ENCODE data around the gene SLC51A. TPM values are rescaled to one million over a fixed set of nuclear protein-coding genes. Genes with fewer than 3 reads are reported as not detected.
"Not testable (repeated sequence)": the region's sequence is repeated elsewhere in the genome, so short reads cannot be mapped to it uniquely, and the experiment has no call there.

The SLC51A gene
- not detected for total RNA-seq

- H3K4me1 Mint-ChIP-seq = peaks cover 14% of the 10 kb centered on the region
- DNase-seq (no peak), ATAC-seq (ENCODE audit: low read depth) (no peak)
- H3K9me3 Mint-ChIP-seq = no peaks in the 10 kb centered on the region
- POLR2A ChIA-PET = no interaction called here
- peak within 1 kb of the TSS; percentile 34 for H3K27ac Mint-ChIP-seq
- no peaks in the 10 kb centered on the region for H3K36me3 Mint-ChIP-seq
- H3K4me3 Mint-ChIP-seq = peak within 1 kb of the TSS; percentile 28
- H3K27me3 Mint-ChIP-seq = no peaks in the 10 kb centered on the region
Measured at GRCh38 chr3:196216089-196216564, at the start of gene SLC51A. Gene SLC51A (plus strand): TSS chr3:196216534. CDS start chr3:196216713, 179 bp downstream.

- H3K36me3 Mint-ChIP-seq = no peaks in the 10 kb centered on the region
- POLR2A ChIA-PET = no interaction called here
- DNase-seq (no peak), ATAC-seq (ENCODE audit: low read depth) (no peak)
- peaks cover 7% of the 10 kb centered on the region for H3K4me1 Mint-ChIP-seq
- no peak overlapping the region for H3K27ac Mint-ChIP-seq
- H3K27me3 Mint-ChIP-seq = no peaks in the 10 kb centered on the region
- no peak overlapping the region for H3K4me3 Mint-ChIP-seq
- no peaks in the 10 kb centered on the region for H3K9me3 Mint-ChIP-seq
Measured at GRCh38 chr3:196166741-196167140, 49.6 kb upstream of the SLC51A start.

- DNase-seq (no peak), ATAC-seq (ENCODE audit: low read depth) (no peak)
- Mint-ChIP-seq H3K27ac (no peak overlapping the region), H3K36me3 (no peaks in the 10 kb centered on the region), H3K9me3 (no peaks in the 10 kb centered on the region), H3K4me3 (no peak overlapping the region), H3K4me1 (peaks cover 2% of the 10 kb centered on the region), H3K27me3 (no peaks in the 10 kb centered on the region)
- POLR2A ChIA-PET = no interaction called here
Measured at GRCh38 chr3:196168808-196169391, 47.4 kb upstream of the SLC51A start.

GRCh38 chr3:196169836-196170240, 46.5 kb upstream of the SLC51A start:
- ATAC-seq (ENCODE audit: low read depth) = no peak
- peaks cover 2% of the 10 kb centered on the region for H3K4me1 Mint-ChIP-seq

GRCh38 chr3:196170296-196170695, 46.0 kb upstream of the SLC51A start:
- not testable (repeated sequence) for H3K27ac Mint-ChIP-seq; DNase-seq; H3K9me3 Mint-ChIP-seq; H3K4me3 Mint-ChIP-seq; H3K36me3 Mint-ChIP-seq; H3K27me3 Mint-ChIP-seq; H3K4me1 Mint-ChIP-seq; ATAC-seq (ENCODE audit: low read depth)
- POLR2A ChIA-PET = interaction anchor here (0.7 kb wide), 1 partner anchor 89 kb away, joined by 6 read pairs; no protein-coding TSS in a partner anchor

More at GRCh38 chr3:196169836-196170240, 46.5 kb upstream of the SLC51A start:
- no peak overlapping the region for H3K4me3 Mint-ChIP-seq
- H3K27ac Mint-ChIP-seq = no peak overlapping the region
- DNase-seq = no peak
- POLR2A ChIA-PET = no interaction called here
- no peaks in the 10 kb centered on the region for H3K27me3 Mint-ChIP-seq
- H3K9me3 Mint-ChIP-seq = no peaks in the 10 kb centered on the region
- no peaks in the 10 kb centered on the region for H3K36me3 Mint-ChIP-seq

GRCh38 chr3:196174652-196175051, 41.7 kb upstream of the SLC51A start:
- ATAC-seq (ENCODE audit: low read depth) (no peak), DNase-seq (no peak)
- no peak overlapping the region for H3K4me3 Mint-ChIP-seq
- peaks cover 12% of the 10 kb centered on the region for H3K4me1 Mint-ChIP-seq
- POLR2A ChIA-PET = no interaction called here
- peaks cover 2% of the 10 kb centered on the region for H3K9me3 Mint-ChIP-seq
- H3K36me3 Mint-ChIP-seq = no peaks in the 10 kb centered on the region
- no peak overlapping the region for H3K27ac Mint-ChIP-seq
- no peaks in the 10 kb centered on the region for H3K27me3 Mint-ChIP-seq

- H3K4me3 Mint-ChIP-seq = no peak overlapping the region
- POLR2A ChIA-PET = no interaction called here
- H3K4me1 Mint-ChIP-seq = peaks cover 17% of the 10 kb centered on the region
- no peaks in the 10 kb centered on the region for H3K27me3 Mint-ChIP-seq
- DNase-seq = no peak
- ATAC-seq (ENCODE audit: low read depth) = no peak
- peaks cover 2% of the 10 kb centered on the region for H3K9me3 Mint-ChIP-seq
- no peaks in the 10 kb centered on the region for H3K36me3 Mint-ChIP-seq
- H3K27ac Mint-ChIP-seq = no peak overlapping the region
Measured at GRCh38 chr3:196175116-196175625, 41.2 kb upstream of the SLC51A start.

- peaks cover 2% of the 10 kb centered on the region for H3K9me3 Mint-ChIP-seq
- no peaks in the 10 kb centered on the region for H3K36me3 Mint-ChIP-seq
- H3K27me3 Mint-ChIP-seq = no peaks in the 10 kb centered on the region
- H3K4me1 Mint-ChIP-seq = peaks cover 19% of the 10 kb centered on the region
- H3K27ac Mint-ChIP-seq = no peak overlapping the region
- no peak overlapping the region for H3K4me3 Mint-ChIP-seq
- ATAC-seq (ENCODE audit: low read depth) (no peak), DNase-seq (no peak)
- POLR2A ChIA-PET = no interaction called here
Measured at GRCh38 chr3:196175722-196176121, 40.6 kb upstream of the SLC51A start.

- Mint-ChIP-seq H3K4me3 (no peak overlapping the region), H3K4me1 (peaks cover 37% of the 10 kb centered on the region), H3K36me3 (no peaks in the 10 kb centered on the region), H3K27ac (peak overlapping the region; percentile 76), H3K9me3 (peaks cover 2% of the 10 kb centered on the region), H3K27me3 (no peaks in the 10 kb centered on the region)
- no peak for DNase-seq
- POLR2A ChIA-PET = no interaction called here
- no peak for ATAC-seq (ENCODE audit: low read depth)
Measured at GRCh38 chr3:196177567-196177966, 38.8 kb upstream of the SLC51A start.

GRCh38 chr3:196177967-196178366, 38.4 kb upstream of the SLC51A start:
- H3K27ac Mint-ChIP-seq = peak overlapping the region; percentile 76

GRCh38 chr3:196178993-196179379, 37.3 kb upstream of the SLC51A start:
- Mint-ChIP-seq H3K4me1 (peaks cover 50% of the 10 kb centered on the region), H3K27ac (peak overlapping the region; percentile 98), H3K36me3 (no peaks in the 10 kb centered on the region), H3K9me3 (peaks cover 2% of the 10 kb centered on the region), H3K27me3 (no peaks in the 10 kb centered on the region), H3K4me3 (peak overlapping the region; percentile 60)
- POLR2A ChIA-PET = interaction anchor here (0.6 to 3.1 kb wide), 19 partner anchors 9 to 334 kb away, joined by 3 to 27 read pairs (median 5); partner anchors contain the start of gene TFRC
- DNase-seq (no peak), ATAC-seq (ENCODE audit: low read depth) (no peak)

More at GRCh38 chr3:196177967-196178366, 38.4 kb upstream of the SLC51A start:
- Mint-ChIP-seq H3K4me1 (peaks cover 41% of the 10 kb centered on the region), H3K36me3 (no peaks in the 10 kb centered on the region), H3K4me3 (peak overlapping the region; percentile 24), H3K9me3 (peaks cover 2% of the 10 kb centered on the region), H3K27me3 (no peaks in the 10 kb centered on the region)
- DNase-seq = no peak
- ATAC-seq (ENCODE audit: low read depth) = no peak
- POLR2A ChIA-PET = no interaction called here

- Mint-ChIP-seq H3K4me1 (peaks cover 50% of the 10 kb centered on the region), H3K9me3 (peaks cover 2% of the 10 kb centered on the region), H3K27me3 (no peaks in the 10 kb centered on the region), H3K4me3 (peak overlapping the region; percentile 60), H3K27ac (peak overlapping the region; percentile 98), H3K36me3 (no peaks in the 10 kb centered on the region)
- POLR2A ChIA-PET = interaction anchor here (0.7 to 3.1 kb wide), 22 partner anchors 8 to 334 kb away, joined by 3 to 27 read pairs (median 4); partner anchors contain the start of gene TFRC
- peak; percentile 85 for ATAC-seq (ENCODE audit: low read depth)
- DNase-seq = peak; percentile 89
Measured at GRCh38 chr3:196179380-196180308, 36.7 kb upstream of the SLC51A start.

- no peaks in the 10 kb centered on the region for H3K36me3 Mint-ChIP-seq
Measured at GRCh38 chr3:196180346-196180745, 36.0 kb upstream of the SLC51A start.

More at GRCh38 chr3:196180346-196180745, 36.0 kb upstream of the SLC51A start:
- POLR2A ChIA-PET = interaction anchor here (1.0 to 3.1 kb wide), 13 partner anchors 8 to 105 kb away, joined by 3 to 27 read pairs (median 5); partner anchors contain the start of gene TFRC
- Mint-ChIP-seq H3K27ac (peak overlapping the region; percentile 98), H3K9me3 (peaks cover 2% of the 10 kb centered on the region), H3K4me1 (peaks cover 50% of the 10 kb centered on the region), H3K27me3 (no peaks in the 10 kb centered on the region), H3K4me3 (peak overlapping the region; percentile 60)
- no peak for ATAC-seq (ENCODE audit: low read depth)
- DNase-seq = no peak
